Trophoblast cell (in vitro differentiated cells and primary cell): ENCODE measurements around the gene PEDS1.

Source experiments
- DNase-seq, 2 donors: peaks; one replicate each; pipeline ENCODE4 v3.0.0-alpha.2; 2016
- H2AFZ ChIP-seq: 2 replicates; pipeline ENCODE4 v1.6.1; 2013; ENCODE audit warnings: low read length, moderate library complexity, mild to moderate bottlenecking; ENCODE audit not compliant: insufficient read depth, poor library complexity
- H2AK5ac ChIP-seq: 2 replicates; pipeline ENCODE4 v1.6.1; 2013; ENCODE audit warnings: mild to moderate bottlenecking, low read length
- H2BK120ac ChIP-seq: 2 replicates; pipeline ENCODE4 v1.6.1; 2013; ENCODE audit warnings: low read length, mild to moderate bottlenecking, moderate library complexity; ENCODE audit not compliant: insufficient read depth, poor library complexity
- H2BK12ac ChIP-seq: 2 replicates; pipeline ENCODE4 v1.6.1; 2013; ENCODE audit warnings: mild to moderate bottlenecking, low read length, moderate library complexity
- H2BK5ac ChIP-seq: 2 replicates; pipeline ENCODE4 v1.6.1; 2013; ENCODE audit warnings: low read length, low read depth, moderate library complexity, mild to moderate bottlenecking; ENCODE audit not compliant: poor library complexity
- H3K14ac ChIP-seq: 2 replicates; pipeline ENCODE4 v1.6.1; 2013; ENCODE audit warnings: mild to moderate bottlenecking, low read length
- H3K18ac ChIP-seq: 2 replicates; pipeline ENCODE4 v1.6.1; 2013; ENCODE audit warnings: mild to moderate bottlenecking, low read length
- H3K23ac ChIP-seq: 2 replicates; pipeline ENCODE4 v1.6.1; 2013; ENCODE audit warnings: low read length
- H3K27ac ChIP-seq: 2 replicates; pipeline ENCODE4 v1.5.1; 2013; ENCODE audit warnings: low read depth, mild to moderate bottlenecking, inconsistent platforms, low read length, moderate library complexity
- H3K27me3 ChIP-seq: 2 replicates; pipeline ENCODE4 v1.6.1; 2013; ENCODE audit warnings: inconsistent platforms, mild to moderate bottlenecking, low read length, moderate library complexity; ENCODE audit not compliant: insufficient read depth
- H3K36me3 ChIP-seq, 2 experiments: 1 replicate in 1 of 2; 2 replicates in 1 of 2; pipeline ENCODE4 v1.6.1; 2013; ENCODE audit warnings: low read length in 2 of 2, mild to moderate bottlenecking in 2 of 2, moderate library complexity in 1 of 2; ENCODE audit not compliant: insufficient read depth in 2 of 2, control insufficient read depth in 1 of 2
- H3K4ac ChIP-seq: 2 replicates; pipeline ENCODE4 v1.6.1; 2013; ENCODE audit warnings: low read depth, mild to moderate bottlenecking, low read length, moderate library complexity
- H3K4me1 ChIP-seq, 2 experiments: 1 replicate in 1 of 2; 2 replicates in 1 of 2; pipeline ENCODE4 v1.6.1; 2013; ENCODE audit warnings: low read length in 2 of 2, mild to moderate bottlenecking in 2 of 2, moderate library complexity in 1 of 2; ENCODE audit not compliant: insufficient read depth in 2 of 2, control insufficient read depth in 1 of 2
- H3K4me2 ChIP-seq: 2 replicates; pipeline ENCODE4 v1.6.1; 2013; ENCODE audit warnings: inconsistent platforms, mild to moderate bottlenecking, low read length, moderate library complexity
- H3K4me3 ChIP-seq: 2 replicates; pipeline ENCODE4 v1.5.1; 2013; ENCODE audit warnings: mild to moderate bottlenecking, low read depth, low read length, inconsistent platforms
- H3K79me1 ChIP-seq: one replicate; pipeline ENCODE4 v1.6.1; 2013; ENCODE audit warnings: low read length
- H3K79me2 ChIP-seq: 2 replicates; pipeline ENCODE4 v1.6.1; 2013; ENCODE audit warnings: low read length, mild to moderate bottlenecking; ENCODE audit not compliant: control insufficient read depth, insufficient read depth, poor library complexity
- H3K9ac ChIP-seq: 2 replicates; pipeline ENCODE4 v1.6.1; 2013; ENCODE audit warnings: mild to moderate bottlenecking, low read length
- H3K9me3 ChIP-seq: 2 replicates; pipeline ENCODE4 v1.6.1; 2013; ENCODE audit warnings: low read depth, mild to moderate bottlenecking, control low read depth, inconsistent platforms, low read length; ENCODE audit not compliant: insufficient read depth
- H4K12ac ChIP-seq: 2 replicates; pipeline ENCODE4 v1.6.1; 2013; ENCODE audit warnings: low read depth, mild to moderate bottlenecking, low read length, moderate library complexity
- H4K8ac ChIP-seq: 2 replicates; pipeline ENCODE4 v1.6.1; 2013; ENCODE audit warnings: low read depth, mild to moderate bottlenecking, low read length, moderate library complexity
- H4K91ac ChIP-seq: one replicate; pipeline ENCODE4 v1.6.1; 2013; ENCODE audit warnings: low read depth, mild to moderate bottlenecking, low read length, moderate library complexity
- WGBS: extraction: QIAGEN DNeasy Blood & Tissue Kit; methylation state at CpG from one replicate; pipeline ENCODE4 v1.1.7; 2013; ENCODE audit warnings: missing lambda C conversion rate; ENCODE audit not compliant: insufficient read length, insufficient coverage; ENCODE audit errors: extremely low coverage; 5-methylcytosine and 5-hydroxymethylcytosine counted together

Gene PEDS1

DNA sequence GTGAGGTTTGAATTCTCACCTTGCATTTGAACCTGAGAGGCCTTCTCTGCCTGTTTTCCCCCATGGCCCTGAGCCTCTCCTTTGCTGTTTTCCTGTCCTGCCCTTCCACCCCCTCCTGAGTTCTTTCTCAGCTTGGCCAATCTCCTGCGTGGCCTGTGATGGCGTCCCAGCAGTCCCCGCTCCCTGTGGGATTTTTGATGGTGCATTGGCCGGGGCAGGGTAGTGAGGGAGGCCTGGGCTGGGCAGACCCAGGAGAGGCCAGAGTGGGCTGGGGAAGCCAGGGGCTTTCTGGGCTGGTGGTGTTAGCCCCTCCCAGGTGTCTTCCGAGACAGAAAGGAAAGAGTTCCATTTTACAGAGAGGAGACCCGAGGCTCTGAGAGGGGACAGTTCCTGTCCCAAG lies 43.4 kb upstream of the PEDS1 start:
- H3K14ac ChIP-seq: no peak overlapping the region
- no peak overlapping the region for H3K18ac ChIP-seq
- H3K4me1 ChIP-seq: peaks cover 21% of the 10 kb centered on the region in 2 experiments
- H3K79me1 ChIP-seq: peaks cover 17% of the 10 kb centered on the region
- H4K8ac ChIP-seq: no peak overlapping the region
- H3K27me3 ChIP-seq: no peaks in the 10 kb centered on the region
- no peak overlapping the region for H2AFZ ChIP-seq
- no peak for DNase-seq
- H3K9ac ChIP-seq: no peak overlapping the region
- H3K23ac ChIP-seq: no peak overlapping the region
- H3K9me3 ChIP-seq: peaks cover 2% of the 10 kb centered on the region
- H4K12ac ChIP-seq: no peak overlapping the region
- H2BK12ac ChIP-seq: no peak overlapping the region
- no peak overlapping the region for H3K4ac ChIP-seq
- H2BK5ac ChIP-seq: no peak overlapping the region
- no peak overlapping the region for H3K27ac ChIP-seq
- peaks cover 14% of the 10 kb centered on the region for H3K79me2 ChIP-seq
- WGBS: no CpG with 5 or more reads among the region's 6 CpGs
- H4K91ac ChIP-seq: no peak overlapping the region
- no peak overlapping the region for H2BK120ac ChIP-seq
- H3K36me3 ChIP-seq: no peaks in the 10 kb centered on the region
- H3K4me2 ChIP-seq: no peak overlapping the region
- H2AK5ac ChIP-seq: no peak overlapping the region
- H3K4me3 ChIP-seq: no peak overlapping the region

DNA sequence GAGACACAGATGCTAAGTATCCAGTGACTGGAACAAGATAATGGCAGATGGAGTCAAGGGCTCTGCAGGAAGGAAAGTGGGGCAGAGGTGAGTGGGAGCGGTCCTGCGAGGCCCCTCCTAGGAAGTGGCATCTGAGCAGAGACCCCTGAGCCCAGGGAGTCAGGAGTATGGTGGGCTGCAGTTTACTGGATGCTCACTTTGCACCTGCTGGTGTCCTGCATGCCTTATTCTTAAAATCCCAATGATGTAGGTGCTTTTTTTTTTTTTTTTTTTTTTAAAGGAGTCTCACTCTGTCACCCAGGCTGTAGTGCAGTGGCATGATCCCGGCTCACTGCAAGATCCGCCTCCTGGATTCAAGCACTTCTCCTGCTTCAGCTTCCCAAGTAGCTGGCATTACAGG lies 42.7 kb upstream of the PEDS1 start:
- H4K12ac ChIP-seq: no peak overlapping the region
- no CpG with 5 or more reads among the region's 4 CpGs for WGBS
- no peak overlapping the region for H2BK12ac ChIP-seq
- no peaks in the 10 kb centered on the region for H3K27me3 ChIP-seq
- no peak overlapping the region for H2AK5ac ChIP-seq
- H3K18ac ChIP-seq: no peak overlapping the region
- H3K27ac ChIP-seq: no peak overlapping the region
- H3K79me2 ChIP-seq: peaks cover 19% of the 10 kb centered on the region
- H3K9me3 ChIP-seq: peaks cover 2% of the 10 kb centered on the region
- no peak overlapping the region for H3K4me3 ChIP-seq
- H3K36me3 ChIP-seq: no peaks in the 10 kb centered on the region
- H3K14ac ChIP-seq: no peak overlapping the region
- H2AFZ ChIP-seq: no peak overlapping the region
- H3K79me1 ChIP-seq: peaks cover 22% of the 10 kb centered on the region
- no peak overlapping the region for H3K4me2 ChIP-seq
- no peak overlapping the region for H4K91ac ChIP-seq
- no peak overlapping the region for H3K23ac ChIP-seq
- no peak overlapping the region for H3K9ac ChIP-seq
- H3K4ac ChIP-seq: no peak overlapping the region
- DNase-seq: no peak
- H2BK120ac ChIP-seq: no peak overlapping the region
- H3K4me1 ChIP-seq: peaks cover 21% of the 10 kb centered on the region in 2 experiments
- H2BK5ac ChIP-seq: no peak overlapping the region
- H4K8ac ChIP-seq: no peak overlapping the region

DNA sequence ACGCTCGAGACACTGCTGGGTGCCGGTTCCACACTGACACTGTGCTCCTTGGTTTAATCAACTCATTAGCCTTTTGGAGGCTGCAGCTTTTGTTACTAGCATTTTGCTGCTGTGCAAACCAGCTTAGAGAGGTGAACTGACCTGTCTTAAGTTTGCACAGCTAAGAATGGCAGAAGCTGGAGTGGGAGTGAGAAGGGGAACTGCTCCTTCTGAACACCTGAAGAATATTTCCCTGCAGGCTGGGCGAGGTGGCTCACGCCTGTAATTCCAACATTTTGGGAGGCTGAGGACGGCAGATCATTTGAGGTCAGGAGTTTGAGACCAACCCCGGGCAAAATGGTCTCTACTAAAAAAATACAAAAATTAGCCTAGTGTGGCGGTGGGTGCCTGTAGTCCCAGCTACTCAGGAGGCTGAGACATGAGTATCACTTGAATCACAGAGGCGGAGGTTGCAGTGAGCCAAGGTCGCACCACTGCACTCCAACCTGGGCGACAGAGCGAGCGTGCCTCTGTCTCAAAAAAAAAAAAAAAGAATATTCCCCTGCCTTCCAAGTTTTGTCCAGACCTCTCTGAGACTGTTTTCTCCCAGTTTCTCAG lies 42.1 kb upstream of the PEDS1 start:
- Histone ChIP-seq H3K14ac (no peak overlapping the region), H3K79me1 (peaks cover 28% of the 10 kb centered on the region), H3K4me3 (no peak overlapping the region), H2AK5ac (no peak overlapping the region), H3K36me3 (no peaks in the 10 kb centered on the region), H3K23ac (no peak overlapping the region), H3K9me3 (peaks cover under 1% of the 10 kb centered on the region), H3K9ac (no peak overlapping the region), H2BK120ac (no peak overlapping the region), H2BK12ac (no peak overlapping the region), H3K4ac (no peak overlapping the region), H4K91ac (no peak overlapping the region), H4K12ac (no peak overlapping the region), H3K27me3 (no peaks in the 10 kb centered on the region), H4K8ac (no peak overlapping the region), H2BK5ac (no peak overlapping the region), H3K18ac (no peak overlapping the region), H3K4me1 (peaks cover 21% of the 10 kb centered on the region in 2 experiments), H2AFZ (no peak overlapping the region), H3K4me2 (no peak overlapping the region), H3K79me2 (peaks cover 19% of the 10 kb centered on the region), H3K27ac (peak overlapping the region; percentile 6)
- WGBS: no CpG with 5 or more reads among the region's 13 CpGs
- peak; percentile 60 to 71 for DNase-seq

DNA sequence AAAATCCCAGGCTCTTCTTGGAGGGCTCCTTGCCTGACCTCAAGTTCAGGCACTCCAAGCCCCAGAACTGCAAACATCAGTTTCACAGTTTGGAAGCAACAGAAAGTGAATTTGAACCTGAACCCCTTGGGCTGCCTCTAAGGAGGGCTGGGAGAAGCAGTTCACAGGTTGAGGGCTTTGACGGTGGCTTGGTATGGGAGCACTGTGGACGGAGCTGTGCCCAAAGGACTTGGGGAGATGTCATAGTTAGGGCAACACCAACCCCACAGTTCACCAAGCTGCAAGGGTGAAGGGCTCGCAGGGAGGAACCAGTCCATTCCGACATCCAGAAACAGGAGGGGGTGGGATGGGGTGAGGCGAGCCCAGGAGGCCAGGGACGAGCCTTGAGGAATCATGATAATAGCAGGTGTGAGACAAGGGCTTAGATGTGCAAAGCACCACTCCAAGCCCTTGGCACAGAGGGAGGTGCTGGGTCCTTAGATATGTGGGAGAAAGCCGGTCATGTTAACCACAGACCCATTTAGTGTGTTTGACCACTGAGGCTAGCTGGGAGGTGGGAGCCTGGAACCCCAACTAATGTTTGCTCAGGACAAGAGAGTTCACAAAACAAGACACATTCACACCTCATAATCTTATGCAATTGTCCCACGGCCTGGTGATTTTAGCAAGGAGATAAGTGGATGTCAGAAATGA lies 41.5 kb upstream of the PEDS1 start:
- no peak overlapping the region for H2BK5ac ChIP-seq

More for the DNA sequence above, 41.5 kb upstream of the PEDS1 start:
- Histone ChIP-seq H3K4me2 (no peak overlapping the region), H3K79me1 (peaks cover 28% of the 10 kb centered on the region), H3K79me2 (peaks cover 19% of the 10 kb centered on the region), H3K14ac (peak overlapping the region; percentile 6), H2AFZ (no peak overlapping the region), H3K9ac (no peak overlapping the region), H4K8ac (no peak overlapping the region), H2AK5ac (no peak overlapping the region), H3K4ac (no peak overlapping the region), H4K12ac (no peak overlapping the region), H3K4me3 (no peak overlapping the region), H3K27me3 (no peaks in the 10 kb centered on the region), H3K9me3 (no peaks in the 10 kb centered on the region), H2BK120ac (peak overlapping the region; percentile 11), H2BK12ac (no peak overlapping the region), H3K36me3 (no peaks in the 10 kb centered on the region), H3K27ac (no peak overlapping the region), H3K18ac (peak overlapping the region; percentile 37), H3K23ac (no peak overlapping the region), H4K91ac (peak overlapping the region; percentile 82), H3K4me1 (peaks cover 21% of the 10 kb centered on the region in 2 experiments)
- peak in 1 of 2 donors; percentile 45 for DNase-seq
- WGBS: no CpG with 5 or more reads among the region's 8 CpGs
